Left ventricle myocardium inferior (tissue), 1 donor: ENCODE measurements around the gene CPA5. TPM values are rescaled to one million over a fixed set of nuclear protein-coding genes. Genes with fewer than 3 reads are reported as not detected.

Experiments used
- DNase-seq: peaks from one replicate; pipeline ENCODE4 v3.0.0-alpha.2; 2020
- H3K27ac ChIP-seq: fragments of 200-600 bp; replicated peaks from 2 replicates; pipeline ENCODE4 v1.8.0; 2021
- H3K27me3 ChIP-seq: fragments of 200-600 bp; 2 replicates; pipeline ENCODE4 v1.8.0; 2021; ENCODE audit warnings: low read depth
- H3K36me3 ChIP-seq: fragments of 200-600 bp; 2 replicates; pipeline ENCODE4 v1.8.0; 2021
- H3K4me1 ChIP-seq: fragments of 200-600 bp; 2 replicates; pipeline ENCODE4 v1.8.0; 2021
- H3K4me3 ChIP-seq: fragments of 200-600 bp; 2 replicates; pipeline ENCODE4 v1.8.0; 2021; ENCODE audit warnings: mild to moderate bottlenecking, moderate library complexity
- H3K9me3 ChIP-seq: fragments of 200-600 bp; replicated peaks from 2 replicates; pipeline ENCODE4 v1.8.0; 2021
- intact Hi-C: fragments of 100-400 bp; cut with micrococcal nuclease; formaldehyde crosslinking; loops from one replicate; pipeline ENCODE4 v1.11.0; 2022
- total RNA-seq: library from RNA; stranded (reverse); fragmentation: NEBNext Ultra II Directional; extraction: Animal tissue kit (Norgen Biotek cat#: 25700); gene quantifications from one replicate; pipeline ENCODE4 v1.2.1, GENCODE V29; 2021
- TF ChIP-seq, protein P1 (sequence below): fragments of 200-600 bp; IDR thresholded peaks from 2 replicates; pipeline ENCODE4 v1.8.0; 2021; ENCODE audit warnings: antibody characterized with exemption, mild to moderate bottlenecking, borderline replicate concordance
- donor health status: DM: no; HTN: yes; CAD: no; lungs with severe emphysema.

The CPA5 gene
- total RNA-seq, 1 donor from 2014 or later, result not detected

DNA sequence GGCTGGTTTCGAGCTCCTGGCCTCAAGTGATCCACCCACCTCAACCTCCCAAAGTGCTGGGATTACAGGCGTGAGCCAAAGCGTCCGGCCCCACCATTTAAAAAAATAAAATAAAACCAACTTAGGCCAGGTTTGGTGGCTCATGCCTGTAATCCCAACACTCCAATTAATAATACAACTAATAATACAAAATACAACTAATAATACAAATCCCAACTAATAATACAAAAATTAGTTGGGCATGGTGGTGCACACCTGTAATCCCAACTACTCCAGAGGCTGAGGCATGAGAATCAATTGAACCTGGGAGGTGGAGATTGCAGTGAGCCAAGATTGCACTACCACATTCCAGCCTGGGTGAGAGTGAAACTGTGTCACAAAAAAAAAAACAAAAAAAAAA is 68.6 kb downstream of the CPA5 start:
- Histone ChIP-seq H3K27ac (no peak overlapping the region), H3K9me3 (no peaks in the 10 kb centered on the region), H3K36me3 (no peaks in the 10 kb centered on the region), H3K27me3 (no peaks in the 10 kb centered on the region), H3K4me1 (peaks cover 7% of the 10 kb centered on the region), H3K4me3 (no peak overlapping the region)
- TF ChIP-seq, protein P1, sequence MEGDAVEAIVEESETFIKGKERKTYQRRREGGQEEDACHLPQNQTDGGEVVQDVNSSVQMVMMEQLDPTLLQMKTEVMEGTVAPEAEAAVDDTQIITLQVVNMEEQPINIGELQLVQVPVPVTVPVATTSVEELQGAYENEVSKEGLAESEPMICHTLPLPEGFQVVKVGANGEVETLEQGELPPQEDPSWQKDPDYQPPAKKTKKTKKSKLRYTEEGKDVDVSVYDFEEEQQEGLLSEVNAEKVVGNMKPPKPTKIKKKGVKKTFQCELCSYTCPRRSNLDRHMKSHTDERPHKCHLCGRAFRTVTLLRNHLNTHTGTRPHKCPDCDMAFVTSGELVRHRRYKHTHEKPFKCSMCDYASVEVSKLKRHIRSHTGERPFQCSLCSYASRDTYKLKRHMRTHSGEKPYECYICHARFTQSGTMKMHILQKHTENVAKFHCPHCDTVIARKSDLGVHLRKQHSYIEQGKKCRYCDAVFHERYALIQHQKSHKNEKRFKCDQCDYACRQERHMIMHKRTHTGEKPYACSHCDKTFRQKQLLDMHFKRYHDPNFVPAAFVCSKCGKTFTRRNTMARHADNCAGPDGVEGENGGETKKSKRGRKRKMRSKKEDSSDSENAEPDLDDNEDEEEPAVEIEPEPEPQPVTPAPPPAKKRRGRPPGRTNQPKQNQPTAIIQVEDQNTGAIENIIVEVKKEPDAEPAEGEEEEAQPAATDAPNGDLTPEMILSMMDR, result no peak
- intact Hi-C loops, result no loop called here
- DNase-seq, result no peak

DNA sequence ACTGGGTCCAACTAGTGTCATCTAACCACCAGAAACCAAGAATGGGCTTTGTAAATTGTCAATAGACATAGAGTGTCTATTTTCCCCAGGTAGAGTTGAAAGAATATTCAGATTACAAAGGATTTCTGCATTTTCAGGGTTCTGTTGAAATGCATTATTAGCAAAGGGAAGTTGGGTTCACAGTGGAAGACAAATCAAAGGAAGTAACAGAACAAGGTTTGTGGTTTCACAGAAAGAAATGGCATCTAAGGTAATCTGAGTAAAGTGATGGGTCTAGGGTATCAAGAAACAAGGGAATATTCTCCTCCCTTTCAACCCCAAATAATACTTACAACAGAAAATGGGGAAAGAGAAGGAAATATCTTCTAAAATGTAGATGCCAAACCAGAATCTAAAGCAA is 70.4 kb downstream of the CPA5 start:
- Histone ChIP-seq H3K27ac (no peak overlapping the region), H3K27me3 (no peaks in the 10 kb centered on the region), H3K4me3 (no peak overlapping the region), H3K4me1 (no peaks in the 10 kb centered on the region), H3K36me3 (no peaks in the 10 kb centered on the region), H3K9me3 (no peaks in the 10 kb centered on the region)
- intact Hi-C loops, result no loop called here
- no peak for DNase-seq
- TF ChIP-seq, protein P1, result no peak

DNA sequence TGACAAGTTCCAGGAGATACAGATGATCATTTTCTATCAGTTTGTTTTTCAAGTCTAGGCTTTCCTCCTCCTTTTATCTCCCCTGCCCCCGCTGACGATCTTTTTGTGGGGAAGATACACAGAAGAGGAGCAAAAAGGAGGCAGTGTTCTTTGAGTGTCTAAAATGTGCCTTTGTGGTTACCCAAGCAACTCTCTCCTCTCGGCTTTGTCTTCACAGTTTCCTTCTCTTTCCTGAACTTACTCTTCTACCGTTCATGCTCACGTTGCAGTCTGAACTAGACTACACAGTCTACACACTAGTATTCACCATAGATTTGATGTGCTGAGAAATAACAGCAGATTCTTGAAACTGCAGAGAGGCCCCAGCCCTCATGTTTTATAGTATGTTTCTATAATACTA is 72.6 kb downstream of the CPA5 start:
- intact Hi-C loops, result no loop called here
- no peaks in the 10 kb centered on the region for H3K27me3 ChIP-seq
- H3K36me3 ChIP-seq, result no peaks in the 10 kb centered on the region
- no peaks in the 10 kb centered on the region for H3K9me3 ChIP-seq
- no peak overlapping the region for H3K4me3 ChIP-seq
- TF ChIP-seq, protein P1, result no peak
- DNase-seq, result no peak
- H3K4me1 ChIP-seq, result no peaks in the 10 kb centered on the region
- no peak overlapping the region for H3K27ac ChIP-seq

DNA sequence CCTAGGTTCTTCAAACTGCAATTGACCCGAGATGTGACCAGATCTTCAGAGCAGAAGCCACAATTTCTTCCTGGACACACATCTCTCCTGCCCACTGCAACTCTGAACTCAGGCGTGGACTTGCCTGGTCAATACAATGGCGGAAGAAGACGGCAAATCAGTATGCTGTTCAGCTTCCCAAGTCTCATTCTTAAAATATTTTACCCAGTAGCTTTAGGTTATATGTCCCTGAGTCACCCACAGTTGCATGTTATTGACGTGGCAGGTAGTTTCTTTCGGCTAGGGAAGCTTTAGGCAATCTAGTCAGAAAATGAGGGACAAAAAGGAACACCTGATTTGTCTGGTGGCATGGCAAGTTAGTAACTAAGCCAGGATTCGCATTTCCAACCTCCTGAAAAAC is 73.7 kb downstream of the CPA5 start:
- no peaks in the 10 kb centered on the region for H3K36me3 ChIP-seq
- H3K4me3 ChIP-seq, result no peak overlapping the region
- H3K4me1 ChIP-seq, result no peaks in the 10 kb centered on the region
- H3K27ac ChIP-seq, result no peak overlapping the region
- no peaks in the 10 kb centered on the region for H3K27me3 ChIP-seq
- DNase-seq, result no peak
- no peaks in the 10 kb centered on the region for H3K9me3 ChIP-seq
- TF ChIP-seq, protein P1, result no peak
- intact Hi-C loops, result no loop called here

Other genes starting within 250 kb of the CPA5 start
- gene TMEM209, start 139.4 kb upstream of the CPA5 start, total RNA-seq, result 9.9 TPM
- not detected for gene SSMEM1, start 137.0 kb upstream of the CPA5 start, total RNA-seq
- not detected for gene CPA2, start 78.0 kb upstream of the CPA5 start, total RNA-seq
- not detected for gene CPA4, start 51.7 kb upstream of the CPA5 start, total RNA-seq
- not detected for gene CPA1, start 35.7 kb downstream of the CPA5 start, total RNA-seq
- 5.8 TPM for gene CEP41, start 96.2 kb downstream of the CPA5 start, total RNA-seq
- gene MEST, start 147.3 kb downstream of the CPA5 start, total RNA-seq, result 4.9 TPM